ENCODE measurements around the gene TANGO6.

- TF ChIP-seq CTCF (IDR thresholded peaks at IDR 0.05) (no peak), EP300 (IDR thresholded peaks at IDR 0.05) (no peak)
These were observed 26.3 kb downstream of the TANGO6 start for GRCh38 chr16:68869492-68870088.

Data from ovary (tissue), 3 donors.